Activated CD4-positive, alpha-beta T cell treated with anti-CD3 and anti-CD28 coated beads for 36 hours (primary cell): ENCODE measurements around the gene CLCN6. TPM values are rescaled to one million over a fixed set of nuclear protein-coding genes. Genes with fewer than 3 reads are reported as not detected.

ENCODE experiments used
- ATAC-seq: fragments of 200-7000 bp; cut with Tn5 transposase; one replicate; pipeline ENCODE4 v1.10.0; 2021; ENCODE audit warnings: mild to moderate bottlenecking, moderate library complexity
- CTCF ChIA-PET: fragments of 350-600 bp; sonication (Branson Sonifier 250); formaldehyde crosslinking; loops from one replicate; lab custom pipeline; 2021; ENCODE audit warnings: antibody characterized with exemption; lab: Charles Lee
- POLR2A ChIA-PET: fragments of 350-600 bp; sonication (Branson Sonifier 250); formaldehyde crosslinking; loops from one replicate; lab custom pipeline; 2021; ENCODE audit warnings: antibody characterized with exemption, inconsistent platforms; lab: Charles Lee
- DNase-seq: peaks from one replicate; pipeline ENCODE4 v3.0.0-alpha.2; 2020
- H3K27ac Mint-ChIP-seq: one replicate; pipeline ENCODE4 v1.8.0; 2021; ENCODE audit warnings: mixed read lengths
- H3K27me3 Mint-ChIP-seq: one replicate; pipeline ENCODE4 v1.8.0; 2021; ENCODE audit warnings: mixed read lengths
- H3K36me3 Mint-ChIP-seq: one replicate; pipeline ENCODE4 v1.8.0; 2021; ENCODE audit warnings: low read depth, mixed read lengths
- H3K4me1 Mint-ChIP-seq: one replicate; pipeline ENCODE4 v1.8.0; 2021; ENCODE audit warnings: mixed read lengths
- H3K4me3 Mint-ChIP-seq: one replicate; pipeline ENCODE4 v1.8.0; 2021; ENCODE audit warnings: mild to moderate bottlenecking, moderate library complexity, mixed read lengths
- H3K9me3 Mint-ChIP-seq: one replicate; pipeline ENCODE4 v1.8.0; 2021; ENCODE audit warnings: low read depth, mixed read lengths
- intact Hi-C, 2 experiments: fragments of 100-400 bp; cut with DNase I in 1 of 2; cut with micrococcal nuclease in 1 of 2; formaldehyde crosslinking; loops; one replicate each; pipeline versions ENCODE4 v1.14.2 to v1.15.1; 2022 to 2024; cut with DNase I, micrococcal nuclease
- total RNA-seq, 2 experiments: library from RNA; stranded (reverse); gene quantifications; one replicate each; pipeline ENCODE4 v1.2.3, GENCODE V29; 2021

CLCN6 gene
- total RNA-seq, 2 experiments from 2014 or later, result 9.4 to 9.5 TPM

DNA sequence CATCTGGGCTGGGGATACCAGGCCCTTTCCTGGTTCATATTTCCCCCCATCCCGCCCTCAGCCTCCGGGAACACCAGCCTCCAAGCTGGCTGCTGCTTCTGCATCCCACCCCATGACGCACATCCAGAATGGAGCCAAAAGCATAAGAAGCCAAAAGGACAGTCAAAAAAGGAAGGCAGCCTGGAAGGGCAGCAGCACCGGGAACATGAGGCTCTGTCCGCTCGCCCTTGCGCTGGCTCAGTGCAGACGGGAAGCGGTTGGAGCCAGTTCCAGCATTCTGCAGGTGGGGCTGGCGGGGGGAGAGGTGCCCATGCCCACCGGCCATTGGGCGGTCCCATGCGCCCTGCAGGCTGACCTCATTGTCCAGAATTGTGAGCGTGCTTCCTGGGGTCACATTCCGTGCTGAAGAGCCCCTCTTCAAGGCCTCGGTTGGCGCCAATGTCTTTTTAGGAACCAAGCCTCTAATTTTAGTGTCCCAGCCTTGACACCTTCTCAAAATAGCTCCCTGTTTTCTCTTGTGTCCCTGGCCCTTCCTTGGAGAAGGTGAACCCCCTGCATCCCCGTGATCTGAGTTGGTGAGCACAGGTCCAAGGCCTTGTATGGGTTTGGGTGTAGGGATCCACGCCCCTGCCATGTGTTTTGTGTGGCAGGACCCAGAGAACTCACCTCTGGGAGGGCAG, 81.1 kb downstream of the CLCN6 start:
- Mint-ChIP-seq H3K4me3 (no peak overlapping the region), H3K4me1 (no peaks in the 10 kb centered on the region), H3K9me3 (no peaks in the 10 kb centered on the region), H3K27me3 (peaks cover under 1% of the 10 kb centered on the region), H3K27ac (no peak overlapping the region), H3K36me3 (no peaks in the 10 kb centered on the region)
- intact Hi-C loops, result no loop called here
- ATAC-seq (no peak), DNase-seq (no peak)
- CTCF ChIA-PET, result no interaction called here
- POLR2A ChIA-PET, result no interaction called here

DNA sequence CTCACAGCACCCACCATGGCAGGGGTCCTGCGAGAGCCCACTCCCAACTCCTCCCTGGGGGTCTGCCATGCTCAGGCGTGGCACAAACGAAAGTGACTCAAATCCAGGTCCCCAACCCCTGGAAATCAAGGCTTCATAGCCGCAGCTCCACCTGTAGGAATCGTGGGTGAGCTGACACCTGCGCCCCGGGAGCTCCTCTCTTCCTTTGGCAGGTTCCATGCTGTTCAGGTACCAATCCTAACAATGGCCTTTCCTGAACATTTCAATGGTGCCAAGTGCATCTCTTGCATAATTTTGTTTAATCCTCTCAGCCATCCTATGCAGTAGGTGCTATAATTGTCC, 81.6 kb downstream of the CLCN6 start:
- H3K27ac Mint-ChIP-seq, result no peak overlapping the region
- H3K9me3 Mint-ChIP-seq, result no peaks in the 10 kb centered on the region
- ATAC-seq, result no peak
- CTCF ChIA-PET, result interaction anchor here (0.6 to 0.7 kb wide), 2 partner anchors 63 to 548 kb away, joined by 3 read pairs; no protein-coding TSS in a partner anchor
- H3K4me3 Mint-ChIP-seq, result no peak overlapping the region
- DNase-seq, result no peak
- POLR2A ChIA-PET, result no interaction called here
- intact Hi-C loops, result no loop called here
- no peaks in the 10 kb centered on the region for H3K4me1 Mint-ChIP-seq
- no peaks in the 10 kb centered on the region for H3K36me3 Mint-ChIP-seq
- H3K27me3 Mint-ChIP-seq, result no peaks in the 10 kb centered on the region

DNA sequence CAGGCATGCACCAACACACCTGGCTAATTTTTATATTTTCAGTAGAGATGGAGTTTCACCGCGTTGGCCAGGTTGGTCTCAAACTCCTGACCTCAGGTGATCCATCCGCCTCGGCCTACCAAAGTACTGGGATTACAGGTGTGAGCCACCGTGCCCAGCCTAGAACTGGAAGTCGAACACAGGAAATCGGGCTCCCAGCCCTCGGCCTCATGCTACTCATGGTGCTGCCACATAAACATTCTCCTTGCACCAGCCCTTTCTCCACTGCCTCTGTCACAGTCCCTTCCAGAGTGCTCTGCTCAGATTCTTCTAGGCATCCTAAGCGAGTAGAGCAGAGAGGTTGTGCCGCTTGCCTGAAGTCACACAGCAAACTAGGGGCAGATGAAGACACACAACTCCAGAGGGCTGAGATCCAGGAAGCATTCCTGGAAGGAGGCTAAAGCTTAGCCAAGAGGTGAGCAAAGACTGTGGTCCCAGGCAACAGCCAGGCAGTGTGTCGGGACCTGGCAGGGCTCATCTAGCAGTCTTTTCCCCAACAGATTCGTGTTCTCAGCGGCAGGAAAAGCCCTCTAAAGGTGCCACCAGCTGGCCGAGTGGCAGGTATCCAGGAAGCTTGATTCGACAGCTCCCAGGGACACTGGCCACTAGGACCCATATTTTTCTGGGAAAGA, 82.3 kb downstream of the CLCN6 start:
- Mint-ChIP-seq H3K4me1 (no peaks in the 10 kb centered on the region), H3K27me3 (peaks cover 2% of the 10 kb centered on the region), H3K9me3 (no peaks in the 10 kb centered on the region), H3K27ac (no peak overlapping the region), H3K4me3 (no peak overlapping the region), H3K36me3 (no peaks in the 10 kb centered on the region)
- DNase-seq (no peak), ATAC-seq (no peak)
- POLR2A ChIA-PET, result interaction anchor here (0.6 kb wide), 1 partner anchor 429 kb away, joined by 3 read pairs; no protein-coding TSS in a partner anchor
- CTCF ChIA-PET, result interaction anchor here (0.6 to 0.7 kb wide), 2 partner anchors 63 to 549 kb away, joined by 3 read pairs; no protein-coding TSS in a partner anchor
- intact Hi-C loops, result no loop called here

DNA sequence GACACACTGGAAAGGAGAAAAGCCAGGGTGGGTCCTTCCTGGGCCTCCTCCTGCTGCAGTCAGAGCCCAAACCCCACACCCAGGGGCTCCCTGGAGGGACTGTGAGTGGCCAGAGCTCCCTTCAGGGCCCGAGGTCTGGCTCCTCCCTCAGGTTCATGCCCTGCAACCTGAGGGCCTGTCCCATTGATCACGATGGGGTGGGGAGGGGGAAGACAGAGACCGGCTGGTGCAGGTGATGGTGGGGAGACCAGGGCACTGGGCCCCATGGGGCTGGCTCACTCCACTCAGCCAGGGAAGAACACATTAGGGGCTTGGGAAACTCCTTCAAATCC, 82.9 kb downstream of the CLCN6 start:
- ATAC-seq, result no peak
- intact Hi-C loops, result no loop called here
- Mint-ChIP-seq H3K4me1 (no peaks in the 10 kb centered on the region), H3K9me3 (no peaks in the 10 kb centered on the region), H3K27me3 (peaks cover 3% of the 10 kb centered on the region), H3K36me3 (no peaks in the 10 kb centered on the region), H3K27ac (no peak overlapping the region), H3K4me3 (no peak overlapping the region)
- CTCF ChIA-PET, result interaction anchor here (0.6 kb wide), 1 partner anchor 39 kb away, joined by 4 read pairs; no protein-coding TSS in a partner anchor
- DNase-seq, result no peak
- POLR2A ChIA-PET, result interaction anchor here (0.6 kb wide), 1 partner anchor 430 kb away, joined by 3 read pairs; no protein-coding TSS in a partner anchor

DNA sequence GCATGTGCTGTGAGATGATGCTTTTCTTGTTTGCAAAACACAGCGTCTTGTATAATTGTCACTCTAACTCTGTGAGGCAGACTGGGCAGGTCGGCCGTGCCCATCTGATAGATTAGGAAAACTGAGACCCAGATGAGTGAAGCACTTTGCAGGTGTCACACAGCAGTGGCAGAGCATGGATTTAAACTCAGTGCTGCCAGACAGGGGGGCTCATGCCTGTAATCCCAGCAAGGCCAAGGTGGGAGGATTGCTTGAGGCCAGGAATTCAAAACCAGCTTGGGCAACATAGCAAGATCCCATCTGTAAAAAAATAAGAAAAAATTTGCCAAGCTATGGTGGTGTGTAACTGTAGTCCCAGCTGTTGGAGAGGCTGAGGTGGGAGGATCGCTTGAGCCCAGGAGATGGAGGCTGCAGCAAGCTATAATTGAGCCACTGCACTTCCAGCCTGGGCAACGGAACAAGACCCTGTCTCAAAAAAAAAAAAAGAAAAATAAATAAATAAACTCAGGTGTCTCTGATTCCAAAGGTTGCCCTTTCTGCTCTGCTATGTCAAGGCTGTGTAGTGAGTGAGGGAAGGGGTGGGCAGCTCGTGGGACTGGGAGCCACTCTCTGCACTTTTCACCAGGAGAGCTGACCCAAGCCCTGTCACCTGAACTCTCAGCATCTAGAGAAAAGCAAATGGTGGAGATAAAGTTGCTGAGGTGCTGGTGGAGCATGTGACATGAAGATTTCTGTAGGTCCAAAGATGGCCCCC, 85.6 kb downstream of the CLCN6 start:
- no peak overlapping the region for H3K4me3 Mint-ChIP-seq
- ATAC-seq (no peak), DNase-seq (no peak)
- intact Hi-C loops, result loop anchor here in 1 of 2 experiments (5.0 kb wide), 2 partner anchors 104 to 239 kb away; partner anchors contain the start of genes FBXO2 and FBXO44
- peaks cover 12% of the 10 kb centered on the region for H3K27me3 Mint-ChIP-seq
- no peak overlapping the region for H3K27ac Mint-ChIP-seq
- H3K4me1 Mint-ChIP-seq, result no peaks in the 10 kb centered on the region
- POLR2A ChIA-PET, result interaction anchor here (1.3 to 1.4 kb wide), 2 partner anchors 16 to 18 kb away, joined by 4 to 5 read pairs; no protein-coding TSS in a partner anchor
- H3K36me3 Mint-ChIP-seq, result no peaks in the 10 kb centered on the region
- no peaks in the 10 kb centered on the region for H3K9me3 Mint-ChIP-seq
- CTCF ChIA-PET, result interaction anchor here (1.0 to 1.4 kb wide), 3 partner anchors 12 to 139 kb away, joined by 3 to 4 read pairs (median 3); no protein-coding TSS in a partner anchor

Other genes starting within 250 kb of the CLCN6 start
- 1 to 10 TPM; 1.6 to 2.1 TPM for gene FBXO2, start 151.8 kb upstream of the CLCN6 start, total RNA-seq
- 10 to 100 TPM; 20.2 to 21.8 TPM for gene FBXO44, start 151.3 kb upstream of the CLCN6 start, total RNA-seq
- 10 to 100 TPM in 1 of 2 experiments, 1 to 10 TPM in 1; 10.0 to 12.0 TPM for gene FBXO6, start 142.0 kb upstream of the CLCN6 start, total RNA-seq
- 10 to 100 TPM; 70.4 to 71.5 TPM for gene MAD2L2, start 125.0 kb upstream of the CLCN6 start, total RNA-seq
- under 1 TPM; 0.02 to 0.04 TPM for gene DRAXIN, start 114.5 kb upstream of the CLCN6 start, total RNA-seq
- gene AGTRAP, start 70.1 kb upstream of the CLCN6 start, total RNA-seq, result 10 to 100 TPM; 13.2 to 13.3 TPM
- not detected for gene C1orf167, start 44.0 kb upstream of the CLCN6 start, total RNA-seq
- gene MTHFR, start 227 bp upstream of the CLCN6 start, total RNA-seq, result 10 to 100 TPM; 11.2 to 11.6 TPM
- not detected for gene NPPA, start 41.6 kb downstream of the CLCN6 start, total RNA-seq
- not detected for gene NPPB, start 52.8 kb downstream of the CLCN6 start, total RNA-seq
- gene KIAA2013, start 120.2 kb downstream of the CLCN6 start, total RNA-seq, result 10 to 100 TPM; 21.0 to 23.1 TPM
- 10 to 100 TPM; 11.7 to 11.9 TPM for gene PLOD1, start 128.5 kb downstream of the CLCN6 start, total RNA-seq
- 10 to 100 TPM; 52.5 to 71.6 TPM for gene MFN2, start 174.3 kb downstream of the CLCN6 start, total RNA-seq
- gene MIIP, start 213.3 kb downstream of the CLCN6 start, total RNA-seq, result 10 to 100 TPM; 30.2 to 31.5 TPM